Measurements from ENCODE around the gene EIF2B2. TPM values are rescaled to one million over a fixed set of nuclear protein-coding genes. Genes with fewer than 3 reads are reported as not detected.

EIF2B2 gene
- total RNA-seq, 1 experiment from 2014 or later, result 96.8 TPM

DNA sequence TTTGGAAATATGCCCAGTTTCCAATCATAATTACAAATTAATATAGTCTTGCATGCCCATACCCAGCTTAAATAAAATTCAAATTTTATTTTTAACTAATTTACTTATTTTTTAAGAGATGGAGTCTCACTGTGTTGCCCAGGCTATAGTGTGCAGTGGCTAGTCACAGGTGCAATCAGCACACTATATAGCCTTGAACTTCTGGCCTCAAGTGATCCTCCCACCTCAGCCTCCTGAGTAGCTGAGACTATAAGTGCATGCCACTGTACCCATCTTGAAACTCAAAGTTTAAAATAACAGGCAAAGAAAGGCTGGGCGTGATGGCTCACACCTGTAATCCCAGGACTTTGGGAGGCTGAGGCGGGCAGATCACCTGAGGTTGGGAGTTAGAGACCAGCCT is 38.2 kb downstream of the EIF2B2 start:
- Histone ChIP-seq H3K27me3 (ENCODE audit: low read length) (no peaks in the 10 kb centered on the region), H3F3A (ENCODE audit: low read length, unreplicated experiment) (no peaks in the 10 kb centered on the region), H3K4me1 (ENCODE audit: insufficient read depth, low read length) (peaks cover 23% of the 10 kb centered on the region), H3K9me2 (replicated peaks; ENCODE audit: low read length) (no peaks in the 10 kb centered on the region), H3K9me3 (ENCODE audit: low read length) (no peaks in the 10 kb centered on the region), H3K36me3 (ENCODE audit: low read depth, low read length) (peaks cover 10% of the 10 kb centered on the region; the same call in 1 of the 2 replicates), H3K27ac (ENCODE audit: low read length) (no peak overlapping the region), H4K20me1 (ENCODE audit: low read length) (no peaks in the 10 kb centered on the region), H3K9ac (ENCODE audit: low read length) (no peak overlapping the region), H3K4me3 (ENCODE audit: low read length) (no peak overlapping the region), H3K79me2 (ENCODE audit: low read length) (peaks cover 25% of the 10 kb centered on the region), H2AFZ (ENCODE audit: low read length) (no peak overlapping the region), H3K4me2 (ENCODE audit: low read length) (no peak overlapping the region)
- POLR2A ChIA-PET (ENCODE audit: unreplicated experiment), result no interaction called here
- intact Hi-C loops (cut with micrococcal nuclease), result no loop called here
- no peak for TF ChIP-seq EZH2phosphoT487 (IDR thresholded peaks at IDR 0.05; ENCODE audit: borderline replicate concordance, low read length)
- no peak for TF ChIP-seq EZH2 (IDR thresholded peaks at IDR 0.05; ENCODE audit: low read length, unreplicated experiment)
- TF ChIP-seq, protein P1, sequence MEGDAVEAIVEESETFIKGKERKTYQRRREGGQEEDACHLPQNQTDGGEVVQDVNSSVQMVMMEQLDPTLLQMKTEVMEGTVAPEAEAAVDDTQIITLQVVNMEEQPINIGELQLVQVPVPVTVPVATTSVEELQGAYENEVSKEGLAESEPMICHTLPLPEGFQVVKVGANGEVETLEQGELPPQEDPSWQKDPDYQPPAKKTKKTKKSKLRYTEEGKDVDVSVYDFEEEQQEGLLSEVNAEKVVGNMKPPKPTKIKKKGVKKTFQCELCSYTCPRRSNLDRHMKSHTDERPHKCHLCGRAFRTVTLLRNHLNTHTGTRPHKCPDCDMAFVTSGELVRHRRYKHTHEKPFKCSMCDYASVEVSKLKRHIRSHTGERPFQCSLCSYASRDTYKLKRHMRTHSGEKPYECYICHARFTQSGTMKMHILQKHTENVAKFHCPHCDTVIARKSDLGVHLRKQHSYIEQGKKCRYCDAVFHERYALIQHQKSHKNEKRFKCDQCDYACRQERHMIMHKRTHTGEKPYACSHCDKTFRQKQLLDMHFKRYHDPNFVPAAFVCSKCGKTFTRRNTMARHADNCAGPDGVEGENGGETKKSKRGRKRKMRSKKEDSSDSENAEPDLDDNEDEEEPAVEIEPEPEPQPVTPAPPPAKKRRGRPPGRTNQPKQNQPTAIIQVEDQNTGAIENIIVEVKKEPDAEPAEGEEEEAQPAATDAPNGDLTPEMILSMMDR (conservative IDR thresholded peaks at IDR 0.05; ENCODE audit: low read depth, low read length), result no peak
- DNase-seq (no peak), ATAC-seq (no peak)
- CTCF ChIA-PET, result no interaction called here
- no TSS peak for BruUV-seq (replicated peaks)

DNA sequence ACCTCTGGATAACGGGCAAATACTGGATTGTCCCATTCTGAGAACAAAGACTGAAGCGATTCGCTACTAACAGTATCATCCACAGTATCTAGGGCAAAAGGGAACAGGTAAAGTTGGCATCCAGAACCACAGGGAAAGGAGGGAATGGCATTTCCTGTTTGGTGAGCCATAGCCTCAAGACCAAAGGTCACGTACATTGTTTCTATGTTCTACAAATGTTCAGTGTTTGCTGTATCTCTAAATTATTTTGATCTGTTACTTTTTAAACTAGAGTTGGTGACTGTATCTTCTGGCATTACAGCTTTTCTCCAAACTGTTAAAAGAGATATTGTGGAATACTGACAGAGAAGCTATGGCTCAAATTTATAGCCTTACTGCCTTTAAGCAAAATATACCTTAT is 38.9 kb downstream of the EIF2B2 start:
- Histone ChIP-seq H3K9ac (ENCODE audit: low read length) (no peak overlapping the region), H3K4me3 (ENCODE audit: low read length) (no peak overlapping the region), H3K27me3 (ENCODE audit: low read length) (no peaks in the 10 kb centered on the region), H3K9me2 (replicated peaks; ENCODE audit: low read length) (no peaks in the 10 kb centered on the region), H3F3A (ENCODE audit: low read length, unreplicated experiment) (no peaks in the 10 kb centered on the region), H3K9me3 (ENCODE audit: low read length) (no peaks in the 10 kb centered on the region), H3K79me2 (ENCODE audit: low read length) (peaks cover 31% of the 10 kb centered on the region), H3K4me1 (ENCODE audit: insufficient read depth, low read length) (peaks cover 26% of the 10 kb centered on the region), H3K36me3 (ENCODE audit: low read depth, low read length) (peaks cover 9% of the 10 kb centered on the region; the same call in 1 of the 2 replicates), H2AFZ (ENCODE audit: low read length) (no peak overlapping the region), H4K20me1 (ENCODE audit: low read length) (no peaks in the 10 kb centered on the region), H3K27ac (ENCODE audit: low read length) (no peak overlapping the region; the same call in 1 of the 2 replicates), H3K4me2 (ENCODE audit: low read length) (peak overlapping the region; percentile 29)
- ChIA-PET CTCF (no interaction called here), POLR2A (ENCODE audit: unreplicated experiment) (no interaction called here)
- peak; percentile 75 for DNase-seq
- no TSS peak for BruUV-seq (replicated peaks)
- TF ChIP-seq EZH2phosphoT487 (IDR thresholded peaks at IDR 0.05; ENCODE audit: borderline replicate concordance, low read length) (no peak), EZH2 (IDR thresholded peaks at IDR 0.05; ENCODE audit: low read length, unreplicated experiment) (no peak)
- intact Hi-C loops (cut with micrococcal nuclease), result no loop called here
- peak; percentile 84 for ATAC-seq

DNA sequence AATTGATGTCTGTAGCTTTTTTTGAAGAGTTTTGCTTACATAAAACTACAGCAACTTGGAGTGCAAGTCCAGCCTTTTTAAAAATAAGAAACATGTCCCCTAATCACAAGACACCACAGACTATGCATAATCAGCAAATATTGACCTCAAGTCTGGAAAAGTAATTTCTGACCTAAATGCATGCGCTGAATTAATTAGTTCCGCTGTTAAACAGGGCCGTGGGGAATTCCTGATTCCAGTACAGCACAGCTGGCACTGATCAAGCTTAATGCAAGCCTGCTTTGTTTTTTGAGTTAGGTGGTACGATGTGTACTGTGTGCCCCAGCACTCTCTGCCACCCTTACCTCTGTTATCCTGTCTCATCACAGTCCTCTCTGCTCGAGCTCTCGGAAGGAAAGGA is 39.3 kb downstream of the EIF2B2 start:
- Histone ChIP-seq H3K9me3 (ENCODE audit: low read length) (no peaks in the 10 kb centered on the region), H3K4me2 (ENCODE audit: low read length) (peak overlapping the region; percentile 29), H3K36me3 (ENCODE audit: low read depth, low read length) (peaks cover 4% of the 10 kb centered on the region; the same call in 1 of the 2 replicates), H3K27me3 (ENCODE audit: low read length) (no peaks in the 10 kb centered on the region), H3K4me3 (ENCODE audit: low read length) (no peak overlapping the region), H3F3A (ENCODE audit: low read length, unreplicated experiment) (no peaks in the 10 kb centered on the region), H3K27ac (ENCODE audit: low read length) (no peak overlapping the region; the same call in 1 of the 2 replicates), H2AFZ (ENCODE audit: low read length) (no peak overlapping the region), H4K20me1 (ENCODE audit: low read length) (no peaks in the 10 kb centered on the region), H3K4me1 (ENCODE audit: insufficient read depth, low read length) (peaks cover 30% of the 10 kb centered on the region), H3K79me2 (ENCODE audit: low read length) (peaks cover 32% of the 10 kb centered on the region), H3K9ac (ENCODE audit: low read length) (no peak overlapping the region), H3K9me2 (replicated peaks; ENCODE audit: low read length) (no peaks in the 10 kb centered on the region)
- TF ChIP-seq, protein P1 (conservative IDR thresholded peaks at IDR 0.05; ENCODE audit: low read depth, low read length), result no peak
- TF ChIP-seq EZH2 (IDR thresholded peaks at IDR 0.05; ENCODE audit: low read length, unreplicated experiment), result no peak
- TF ChIP-seq EZH2phosphoT487 (IDR thresholded peaks at IDR 0.05; ENCODE audit: borderline replicate concordance, low read length), result no peak
- POLR2A ChIA-PET (ENCODE audit: unreplicated experiment), result no interaction called here
- no peak for DNase-seq
- CTCF ChIA-PET, result no interaction called here
- no TSS peak for BruUV-seq (replicated peaks)
- no peak for ATAC-seq
- intact Hi-C loops (cut with micrococcal nuclease), result no loop called here
